Panc1 (cell line): ENCODE results near the gene ZFHX3. TPM values are rescaled to one million over a fixed set of nuclear protein-coding genes. Genes with fewer than 3 reads are reported as not detected.

ENCODE experiments used
- ATAC-seq: fragments of 200-7000 bp; cut with Tn5 transposase; 2 replicates; pipeline ENCODE4 v1.9.1; 2020; ENCODE audit warnings: mild to moderate bottlenecking, moderate library complexity
- BruUV-seq: library from RNA; stranded (reverse); fragments of 400-500 nt; replicated peaks from 2 replicates; lab custom pipeline; 2021; lab: Mats Ljungman, UMichigan
- CTCF ChIA-PET: fragments of 300-600 bp; sonication (Branson Sonifier 250); formaldehyde crosslinking; loops from one replicate; lab custom pipeline; 2022; ENCODE audit warnings: antibody characterized with exemption; lab: Charles Lee
- POLR2A ChIA-PET: fragments of 300-600 bp; sonication (Branson Sonifier 250); formaldehyde crosslinking; loops from one replicate; lab custom pipeline; 2022; ENCODE audit warnings: antibody characterized with exemption; lab: Charles Lee
- DNase-seq: peaks from one replicate; pipeline ENCODE4 v3.0.0-alpha.2; 2010; ENCODE audit warnings: low read depth, low spot score
- H3K27ac ChIP-seq: 2 replicates; pipeline ENCODE4 v1.5.1; 2011; ENCODE audit warnings: mild to moderate bottlenecking, low read length, inconsistent platforms
- H3K27me3 ChIP-seq: fragments of 200-500 bp; sonication (Bioruptor generic); 2 replicates; pipeline ENCODE4 v1.6.0; 2014; ENCODE audit warnings: low read length, inconsistent platforms; ENCODE audit not compliant: control insufficient read depth, insufficient read depth
- H3K36me3 ChIP-seq: fragments of 200-500 bp; sonication (Bioruptor generic); 2 replicates; pipeline ENCODE4 v1.5.1; 2014; ENCODE audit warnings: inconsistent platforms, mild to moderate bottlenecking, low read length, moderate library complexity; ENCODE audit not compliant: control insufficient read depth, insufficient read depth
- H3K4me1 ChIP-seq: 2 replicates; pipeline ENCODE4 v1.5.1; 2011; ENCODE audit warnings: inconsistent platforms, mild to moderate bottlenecking, low read length, moderate library complexity; ENCODE audit not compliant: control insufficient read depth, insufficient read depth
- H3K4me3 ChIP-seq, 2 experiments: 2 replicates each; pipeline ENCODE4 v1.5.1; 2011 to 2012; ENCODE audit warnings: low read depth in 2 of 2, low read length in 2 of 2, mild to moderate bottlenecking in 2 of 2, inconsistent platforms in 1 of 2, moderate library complexity in 1 of 2
- H3K9me3 ChIP-seq: fragments of 200-500 bp; sonication (Bioruptor generic); 2 replicates; pipeline ENCODE4 v1.5.1; 2014; ENCODE audit warnings: low read depth, mild to moderate bottlenecking, inconsistent platforms, low read length, moderate library complexity; ENCODE audit not compliant: control insufficient read depth, insufficient read depth
- CTCF ChIP-seq: fragments of 450-650 bp; IDR thresholded peaks from 2 replicates; pipeline ENCODE4 v1.5.1; 2017; ENCODE audit warnings: mild to moderate bottlenecking
- POLR2AphosphoS5 ChIP-seq: IDR thresholded peaks from 2 replicates; pipeline ENCODE4 v1.6.1; 2012; ENCODE audit warnings: mild to moderate bottlenecking, low read depth, low read length, moderate library complexity
- REST ChIP-seq, 2 experiments: IDR thresholded peaks; 2 replicates each; pipeline ENCODE4 v1.6.1; 2011 to 2012; ENCODE audit warnings: low read depth in 2 of 2, control low read depth in 1 of 2, low read length in 1 of 2, mild to moderate bottlenecking in 1 of 2, moderate library complexity in 1 of 2; ENCODE audit not compliant: insufficient read depth in 1 of 2
- SIN3A ChIP-seq: IDR thresholded peaks from 2 replicates; pipeline ENCODE4 v1.6.1; 2012; ENCODE audit warnings: low read depth, mild to moderate bottlenecking, low read length, moderate library complexity, borderline replicate concordance; ENCODE audit not compliant: insufficient read depth
- TCF7L2 ChIP-seq: IDR thresholded peaks from 2 replicates; pipeline ENCODE4 v1.6.1; 2011; ENCODE audit warnings: mild to moderate bottlenecking, low read depth, low read length, inconsistent platforms
- in situ Hi-C: cut with HindIII; loops from 2 replicates; pipeline ENCODE4 v1.10.0; 2016; ENCODE audit warnings: low sequenced_read_pairs, low pct_unique_long_range_greater_than_20kb
- intact Hi-C: fragments of 100-400 bp; cut with micrococcal nuclease; formaldehyde crosslinking; loops from one replicate; pipeline ENCODE4 v1.10.0; 2022; ENCODE audit not compliant: unreplicated experiment
- total RNA-seq: library from RNA; stranded (reverse); gene quantifications from one replicate; pipeline ENCODE4 v1.2.1, GENCODE V29; 2021; ENCODE audit not compliant: unreplicated experiment

Gene ZFHX3
- total RNA-seq, 1 experiment from 2014 or later, result 7.1 TPM

GRCh38 chr16:72934636-72935403 lies 113.1 kb downstream of the ZFHX3 start:
- ChIA-PET CTCF (interaction anchor here (0.7 kb wide), 1 partner anchor 26 kb away, joined by 5 read pairs; no protein-coding TSS in a partner anchor), POLR2A (no interaction called here)
- intact Hi-C loops, result no loop called here

More at GRCh38 chr16:72934636-72935403, 113.1 kb downstream of the ZFHX3 start:
- no peak overlapping the region for H3K4me3 ChIP-seq
- H3K4me1 ChIP-seq, result no peaks in the 10 kb centered on the region
- no peaks in the 10 kb centered on the region for H3K9me3 ChIP-seq
- DNase-seq (no peak), ATAC-seq (no peak)
- no peak overlapping the region for H3K27ac ChIP-seq
- BruUV-seq, result no TSS peak
- in situ Hi-C loops, result no loop called here
- TF ChIP-seq REST (IDR thresholded peaks at IDR 0.05; ENCODE audit: insufficient read depth in 1 of 2, low read depth in 2 of 2, low read length in 1 of 2), result no peak
- no peak for TF ChIP-seq TCF7L2
- no peak for TF ChIP-seq POLR2AphosphoS5
- no peak for TF ChIP-seq CTCF
- no peak for TF ChIP-seq SIN3A
- no peaks in the 10 kb centered on the region for H3K36me3 ChIP-seq
- no peaks in the 10 kb centered on the region for H3K27me3 ChIP-seq
